B cell (primary cell): ENCODE measurements around the gene SAMD7.

Experiments used
- CTCF ChIP-seq: fragments of 200-600 bp; IDR thresholded peaks from one replicate; pipeline ENCODE4 v1.8.0; 2022; ENCODE audit warnings: antibody characterized with exemption, mild to moderate bottlenecking
- EZH2 ChIP-seq: IDR thresholded peaks from 2 replicates; pipeline ENCODE4 v1.6.1; 2012; ENCODE audit warnings: borderline replicate concordance, low read depth, mild to moderate bottlenecking, moderate library complexity, low read length; ENCODE audit not compliant: insufficient read depth, poor library complexity, severe bottlenecking

- TF ChIP-seq CTCF (no peak), EZH2 (no peak)
Measured at GRCh38 chr3:169980055-169980454, 68.7 kb downstream of the SAMD7 start.
